Measurements from ENCODE around the gene MCF2.

Gene MCF2

GRCh38 chrX:139708067-139708466, at the start of gene MCF2:
TSS of gene MCF2 (minus strand) at chrX:139708167. CDS start at chrX:139651744, 56,423 bp downstream.
- TF ChIP-seq CTCF (IDR thresholded peaks at IDR 0.05; ENCODE audit: insufficient read depth, low read depth, low read length, missing control alignments), result no peak
- no peak for DNase-seq (ENCODE audit: low read depth)
- H3K4me3 ChIP-seq (ENCODE audit: low read length), result no peak within 1 kb of the TSS

- DNase-seq (ENCODE audit: low read depth), result no peak
- H3K4me3 ChIP-seq (ENCODE audit: low read length), result no peak overlapping the region
- TF ChIP-seq CTCF (IDR thresholded peaks at IDR 0.05; ENCODE audit: insufficient read depth, low read depth, low read length, missing control alignments), result no peak
Observed at GRCh38 chrX:139751053-139751452, 43.1 kb upstream of the MCF2 start.

- DNase-seq (ENCODE audit: low read depth), result no peak
- TF ChIP-seq CTCF (IDR thresholded peaks at IDR 0.05; ENCODE audit: insufficient read depth, low read depth, low read length, missing control alignments), result no peak
- H3K4me3 ChIP-seq (ENCODE audit: low read length), result no peak overlapping the region
Observed at GRCh38 chrX:139750390-139750789, 42.4 kb upstream of the MCF2 start.

GRCh38 chrX:139739138-139739537, 31.2 kb upstream of the MCF2 start:
- peak; percentile 52 for DNase-seq (ENCODE audit: low read depth)
- TF ChIP-seq CTCF (IDR thresholded peaks at IDR 0.05; ENCODE audit: insufficient read depth, low read depth, low read length, missing control alignments), result no peak
- H3K4me3 ChIP-seq (ENCODE audit: low read length), result no peak overlapping the region

- peak; percentile 41 for DNase-seq (ENCODE audit: low read depth)
- no peak overlapping the region for H3K4me3 ChIP-seq (ENCODE audit: low read length)
- no peak for TF ChIP-seq CTCF (IDR thresholded peaks at IDR 0.05; ENCODE audit: insufficient read depth, low read depth, low read length, missing control alignments)
Observed at GRCh38 chrX:139738581-139738980, 30.6 kb upstream of the MCF2 start.

- H3K4me3 ChIP-seq (ENCODE audit: low read length), result no peak overlapping the region
- TF ChIP-seq CTCF (IDR thresholded peaks at IDR 0.05; ENCODE audit: insufficient read depth, low read depth, low read length, missing control alignments), result no peak
- no peak for DNase-seq (ENCODE audit: low read depth)
Observed at GRCh38 chrX:139736151-139736550, 28.2 kb upstream of the MCF2 start.

GRCh38 chrX:139734996-139735395, 27.0 kb upstream of the MCF2 start:
- no peak overlapping the region for H3K4me3 ChIP-seq (ENCODE audit: low read length)
- peak; percentile 40 for DNase-seq (ENCODE audit: low read depth)
- TF ChIP-seq CTCF (IDR thresholded peaks at IDR 0.05; ENCODE audit: insufficient read depth, low read depth, low read length, missing control alignments), result no peak

All from epithelial cell of esophagus (primary cell).